Measurements from ENCODE around the gene BCR. TPM values are rescaled to one million over a fixed set of nuclear protein-coding genes. Genes with fewer than 3 reads are reported as not detected.

The BCR gene
- total RNA-seq, 2 donors from 2014 or later: 91.8 to 93.2 TPM

DNA sequence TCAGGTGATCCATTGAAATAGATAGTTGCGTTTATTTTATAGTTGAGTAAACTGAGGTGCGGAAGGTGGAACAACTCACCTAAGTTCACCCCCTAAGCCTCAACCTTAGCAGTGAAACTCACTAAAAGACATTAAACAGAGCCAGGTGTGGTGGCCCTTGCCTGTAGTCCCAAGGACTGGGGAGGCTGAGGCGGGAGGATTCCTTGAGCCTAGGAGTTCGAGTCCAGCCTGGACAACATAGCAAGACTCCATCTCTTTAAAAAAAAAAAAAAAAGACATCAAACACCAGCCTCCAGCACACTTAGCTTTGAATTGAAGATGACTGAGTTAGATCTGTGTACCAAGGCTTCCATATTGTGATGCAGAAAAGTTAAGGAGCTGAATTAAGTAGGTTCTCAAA is 35.9 kb upstream of the BCR start:
- no peak for DNase-seq
- H3K9me3 ChIP-seq (ENCODE audit: control insufficient read depth, low read length, poor library complexity, severe bottlenecking): no peaks in the 10 kb centered on the region
- peak overlapping the region; percentile 78 for H3K4me3 Mint-ChIP-seq
- H3K27ac Mint-ChIP-seq: peak overlapping the region; percentile 99
- no peak for ATAC-seq
- H3K27me3 Mint-ChIP-seq: no peaks in the 10 kb centered on the region
- H3K4me1 Mint-ChIP-seq: peaks cover 27% of the 10 kb centered on the region
- no peaks in the 10 kb centered on the region for H3K36me3 Mint-ChIP-seq (ENCODE audit: low read depth)

DNA sequence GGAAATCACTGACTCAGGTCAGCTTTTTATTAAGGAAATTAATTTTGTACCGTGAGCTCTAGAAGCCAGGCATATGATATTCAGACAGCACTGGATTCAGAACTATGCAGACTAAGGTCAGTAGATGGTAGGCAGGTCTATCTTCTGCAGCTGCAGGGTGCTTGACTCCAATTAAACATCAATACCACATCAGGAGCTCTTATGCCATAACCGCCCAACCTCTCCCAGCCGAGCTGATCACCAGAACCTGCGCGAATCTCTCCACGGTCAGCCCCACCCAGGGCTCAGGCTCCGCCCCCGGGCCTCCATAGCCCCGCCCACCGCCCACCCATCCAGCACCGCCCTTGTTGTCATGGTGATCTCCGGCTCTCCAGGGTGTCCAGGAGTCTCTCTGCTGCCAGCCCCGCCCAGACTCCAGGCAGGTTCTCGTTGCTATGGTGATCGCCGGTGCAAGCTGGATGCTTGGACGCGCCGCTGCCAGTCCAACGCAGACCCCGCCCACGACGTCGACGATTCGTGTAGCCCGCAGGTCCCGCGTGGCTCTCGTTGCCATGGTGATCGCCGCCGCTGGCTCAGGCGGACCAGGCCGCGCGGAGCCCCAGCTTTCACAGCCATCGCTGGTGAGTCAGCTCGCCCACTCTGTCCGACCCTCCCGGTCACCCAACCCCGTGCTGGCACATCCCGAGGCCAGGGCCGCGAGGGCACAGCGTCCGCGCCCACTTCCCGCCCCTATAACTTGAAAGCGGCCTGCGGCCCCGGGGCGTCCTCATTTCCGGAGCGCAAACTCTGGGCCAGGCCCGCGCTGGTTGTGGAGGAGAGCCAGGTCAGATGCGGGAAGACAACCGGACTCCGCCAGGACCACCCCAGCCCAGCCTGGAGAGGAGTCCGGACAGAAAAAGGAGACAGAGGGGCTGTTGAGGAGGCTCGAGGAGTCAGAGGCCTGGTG is 35.1 kb upstream of the BCR start, which contains the start of gene RAB36:
Gene RAB36, plus strand, starts transcription at position 546 of the 946 bp plus-strand sequence. CDS start 1,140 bp downstream, outside the sequence.
- ATAC-seq: peak; percentile 74
- peaks cover 32% of the 10 kb centered on the region for H3K4me1 Mint-ChIP-seq
- peak within 1 kb of the TSS; percentile 99 for H3K27ac Mint-ChIP-seq
- H3K4me3 Mint-ChIP-seq: peak within 1 kb of the TSS; percentile 78
- no peaks in the 10 kb centered on the region for H3K27me3 Mint-ChIP-seq
- H3K36me3 Mint-ChIP-seq (ENCODE audit: low read depth): no peaks in the 10 kb centered on the region
- peak; percentile 91 to 94 (median 93) for DNase-seq
- H3K9me3 ChIP-seq (ENCODE audit: control insufficient read depth, low read length, poor library complexity, severe bottlenecking): no peaks in the 10 kb centered on the region

DNA sequence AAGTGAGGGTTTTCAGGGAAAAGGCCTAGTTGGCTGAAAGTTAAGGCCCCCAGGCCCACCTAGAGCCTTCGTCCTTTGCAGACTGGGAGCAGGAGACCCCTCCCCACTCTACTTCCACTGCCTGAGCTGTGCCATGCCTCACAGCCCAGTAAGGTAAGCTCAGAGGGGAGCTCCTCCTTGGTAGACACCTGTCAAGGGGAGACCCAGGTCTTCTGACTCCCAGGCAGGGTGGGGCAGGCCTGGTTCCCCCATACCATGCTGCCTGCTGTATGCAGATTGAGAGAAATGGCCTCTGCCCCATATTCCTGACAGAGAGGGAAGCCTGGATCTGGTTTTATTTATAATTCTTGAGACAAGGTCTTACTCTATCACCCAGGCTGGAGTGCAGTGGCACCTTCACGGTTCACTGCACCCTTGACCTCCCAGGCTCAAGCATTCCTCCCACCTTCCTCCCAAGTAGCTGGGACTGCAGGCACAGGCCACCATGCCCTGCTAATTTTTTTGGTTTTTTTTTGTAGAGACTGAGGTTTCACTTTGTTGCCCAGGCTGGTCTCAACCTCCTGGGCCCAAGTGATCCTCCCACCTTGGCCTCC is 34.3 kb upstream of the BCR start:
- H3K4me1 Mint-ChIP-seq: peaks cover 37% of the 10 kb centered on the region
- H3K27me3 Mint-ChIP-seq: no peaks in the 10 kb centered on the region
- no peaks in the 10 kb centered on the region for H3K9me3 ChIP-seq (ENCODE audit: control insufficient read depth, low read length, poor library complexity, severe bottlenecking)
- H3K36me3 Mint-ChIP-seq (ENCODE audit: low read depth): no peaks in the 10 kb centered on the region
- ATAC-seq (no peak), DNase-seq (no peak)
- peak overlapping the region; percentile 99 for H3K27ac Mint-ChIP-seq
- H3K4me3 Mint-ChIP-seq: peak overlapping the region; percentile 78

DNA sequence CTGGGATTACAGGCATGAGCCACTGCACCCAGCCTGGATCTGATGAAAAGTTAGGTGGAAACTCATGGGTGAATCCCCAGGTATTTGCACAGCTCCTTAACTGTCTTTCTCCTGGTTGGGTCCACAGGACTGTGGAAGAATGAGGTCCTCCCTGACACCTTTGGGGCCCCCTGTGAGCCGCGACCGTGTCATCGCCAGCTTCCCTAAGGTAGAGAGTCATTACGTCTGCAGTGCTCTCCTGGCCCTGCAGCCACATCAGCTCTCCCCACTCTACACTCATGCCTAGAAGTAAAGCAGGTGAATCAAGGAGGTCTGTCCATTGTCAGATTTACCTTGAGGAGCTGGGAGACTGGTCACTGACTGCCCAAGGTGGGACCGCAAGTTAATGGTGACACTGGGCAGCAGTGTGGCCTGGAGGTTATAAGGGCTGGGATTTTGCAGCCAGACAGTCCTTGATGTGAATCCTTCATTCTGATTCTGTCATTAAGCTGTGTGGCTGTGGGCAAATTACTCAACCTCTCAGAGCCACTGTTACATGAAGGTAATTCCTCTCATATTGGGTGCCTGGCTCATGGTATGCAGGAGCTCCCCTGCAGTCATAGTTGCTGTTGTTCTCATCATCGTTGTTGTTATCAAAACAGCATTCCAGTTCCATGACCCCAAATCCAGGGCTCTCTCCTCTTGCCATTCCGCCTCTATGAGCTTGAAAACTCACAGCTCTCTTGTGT is 33.7 kb upstream of the BCR start:
- Mint-ChIP-seq H3K4me3 (no peak overlapping the region), H3K27ac (peak overlapping the region; percentile 99), H3K27me3 (no peaks in the 10 kb centered on the region), H3K36me3 (ENCODE audit: low read depth) (no peaks in the 10 kb centered on the region), H3K4me1 (peaks cover 36% of the 10 kb centered on the region)
- no peaks in the 10 kb centered on the region for H3K9me3 ChIP-seq (ENCODE audit: control insufficient read depth, low read length, poor library complexity, severe bottlenecking)
- no peak for ATAC-seq
- DNase-seq: no peak

DNA sequence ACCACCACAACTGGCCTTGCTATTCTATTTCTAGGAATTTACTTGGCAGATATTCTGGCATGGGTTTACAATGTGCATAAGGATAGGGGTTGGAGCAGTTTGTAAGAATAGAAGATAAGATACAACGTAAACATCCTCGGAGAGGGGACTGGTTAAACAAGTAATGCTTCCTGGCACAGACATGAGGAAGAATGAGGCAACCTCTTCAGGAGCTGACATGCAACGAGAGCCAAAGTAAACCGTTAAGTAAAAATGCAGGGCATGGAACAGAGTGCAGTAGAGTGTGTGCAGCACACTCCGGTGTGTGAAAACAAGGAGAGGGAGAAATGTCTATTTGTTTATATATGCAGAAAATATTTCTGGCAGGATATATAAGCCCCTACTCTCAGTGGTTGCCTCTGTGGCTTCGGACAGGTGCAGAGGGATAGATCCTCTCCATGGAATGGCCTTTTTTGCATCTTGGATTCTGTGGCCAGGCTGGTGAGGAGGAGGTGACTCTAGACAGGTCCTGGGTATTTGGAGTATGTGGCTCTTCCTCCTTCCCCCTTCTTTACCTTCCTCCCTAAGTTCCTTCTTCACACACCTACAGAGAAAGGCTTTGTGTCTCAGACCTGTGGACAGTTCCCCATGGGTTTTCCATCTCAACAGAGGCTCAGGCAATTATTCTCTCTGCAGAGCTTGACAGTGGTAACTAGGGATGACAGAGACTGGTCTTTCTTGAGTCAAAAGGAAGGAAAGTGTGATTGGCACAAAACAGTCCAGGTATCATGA is 32.5 kb upstream of the BCR start:
- ATAC-seq (no peak), DNase-seq (no peak)
- Mint-ChIP-seq H3K36me3 (ENCODE audit: low read depth) (no peaks in the 10 kb centered on the region), H3K4me1 (peaks cover 31% of the 10 kb centered on the region), H3K27me3 (no peaks in the 10 kb centered on the region), H3K4me3 (no peak overlapping the region), H3K27ac (peak overlapping the region; percentile 99)
- H3K9me3 ChIP-seq (ENCODE audit: control insufficient read depth, low read length, poor library complexity, severe bottlenecking): no peaks in the 10 kb centered on the region

DNA sequence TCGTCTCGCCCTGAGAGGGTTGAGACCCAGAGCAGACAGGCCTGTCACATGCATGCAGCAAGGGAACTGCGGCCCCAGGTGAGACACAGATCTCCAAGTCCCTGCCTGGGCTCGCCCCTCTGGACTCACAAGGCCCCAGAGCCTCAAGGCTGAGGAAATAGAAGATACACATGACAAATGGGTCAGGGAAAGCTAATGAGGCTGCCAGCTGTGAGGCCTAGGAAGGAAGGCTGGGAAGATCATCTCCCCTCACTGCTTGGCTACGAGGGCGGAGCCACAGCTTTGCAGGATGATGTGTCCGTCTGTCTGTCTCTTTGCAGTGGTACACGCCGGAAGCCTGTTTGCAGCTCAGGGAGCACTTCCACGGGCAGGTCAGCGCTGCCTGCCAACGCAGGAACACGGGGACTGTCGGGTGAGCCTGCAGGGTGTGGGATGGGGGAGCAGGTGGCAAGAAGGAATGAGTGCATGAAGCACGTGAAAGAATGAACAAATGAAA is 30.5 kb upstream of the BCR start:
- no peaks in the 10 kb centered on the region for H3K36me3 Mint-ChIP-seq (ENCODE audit: low read depth)
- peak overlapping the region; percentile 52 for H3K4me3 Mint-ChIP-seq
- ATAC-seq: no peak
- no peak for DNase-seq
- H3K4me1 Mint-ChIP-seq: peaks cover 30% of the 10 kb centered on the region
- H3K9me3 ChIP-seq (ENCODE audit: control insufficient read depth, low read length, poor library complexity, severe bottlenecking): no peaks in the 10 kb centered on the region
- H3K27me3 Mint-ChIP-seq: no peaks in the 10 kb centered on the region
- no peak overlapping the region for H3K27ac Mint-ChIP-seq

DNA sequence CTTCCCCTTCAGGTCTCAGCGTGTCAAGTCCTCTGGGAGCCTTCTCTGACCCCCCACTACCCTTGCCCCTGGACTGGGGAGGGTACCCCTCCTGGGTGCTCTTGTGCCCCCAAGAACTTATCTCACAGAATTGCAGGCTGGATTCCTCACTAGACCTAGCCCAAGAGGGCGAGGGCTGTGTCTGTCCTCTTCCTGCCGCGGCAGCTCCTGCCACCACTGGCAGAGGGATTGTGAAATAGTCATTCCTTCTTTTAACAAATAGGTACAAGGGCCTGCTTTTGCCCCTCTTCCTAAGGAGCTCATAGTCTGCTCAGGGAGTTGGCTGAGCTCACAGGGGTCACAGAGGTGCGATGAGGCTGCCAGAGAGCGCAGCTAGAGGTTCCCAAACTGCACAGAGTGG is 29.5 kb upstream of the BCR start:
- no peak for ATAC-seq
- DNase-seq: no peak
- Mint-ChIP-seq H3K27me3 (no peaks in the 10 kb centered on the region), H3K4me1 (peaks cover 25% of the 10 kb centered on the region), H3K4me3 (no peak overlapping the region), H3K36me3 (ENCODE audit: low read depth) (no peaks in the 10 kb centered on the region), H3K27ac (peak overlapping the region; percentile 74)
- no peaks in the 10 kb centered on the region for H3K9me3 ChIP-seq (ENCODE audit: control insufficient read depth, low read length, poor library complexity, severe bottlenecking)

DNA sequence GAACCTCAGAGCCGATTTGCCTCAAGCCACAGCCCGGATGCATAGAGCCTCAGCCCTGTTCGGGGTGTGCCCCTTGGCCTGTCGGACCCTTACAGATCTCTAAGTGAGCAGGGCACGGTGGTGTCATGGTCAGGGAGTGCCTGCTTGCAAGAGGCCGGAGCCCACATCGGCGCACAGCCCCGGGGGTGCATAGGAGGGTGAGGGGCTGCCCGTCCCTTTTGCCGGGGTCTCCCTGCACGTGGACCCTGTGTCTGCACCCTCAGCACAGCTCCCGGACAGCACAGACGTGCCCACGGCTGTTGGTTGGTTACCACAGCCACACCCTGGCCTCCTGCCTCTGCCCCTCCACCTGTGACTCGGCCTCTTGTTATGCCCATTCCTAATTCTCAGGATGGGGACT is 28.5 kb upstream of the BCR start:
- H3K9me3 ChIP-seq (ENCODE audit: control insufficient read depth, low read length, poor library complexity, severe bottlenecking): no peaks in the 10 kb centered on the region
- ATAC-seq (no peak), DNase-seq (no peak)
- H3K4me3 Mint-ChIP-seq: no peak overlapping the region
- peaks cover 25% of the 10 kb centered on the region for H3K4me1 Mint-ChIP-seq
- no peaks in the 10 kb centered on the region for H3K36me3 Mint-ChIP-seq (ENCODE audit: low read depth)
- H3K27me3 Mint-ChIP-seq: no peaks in the 10 kb centered on the region
- no peak overlapping the region for H3K27ac Mint-ChIP-seq

DNA sequence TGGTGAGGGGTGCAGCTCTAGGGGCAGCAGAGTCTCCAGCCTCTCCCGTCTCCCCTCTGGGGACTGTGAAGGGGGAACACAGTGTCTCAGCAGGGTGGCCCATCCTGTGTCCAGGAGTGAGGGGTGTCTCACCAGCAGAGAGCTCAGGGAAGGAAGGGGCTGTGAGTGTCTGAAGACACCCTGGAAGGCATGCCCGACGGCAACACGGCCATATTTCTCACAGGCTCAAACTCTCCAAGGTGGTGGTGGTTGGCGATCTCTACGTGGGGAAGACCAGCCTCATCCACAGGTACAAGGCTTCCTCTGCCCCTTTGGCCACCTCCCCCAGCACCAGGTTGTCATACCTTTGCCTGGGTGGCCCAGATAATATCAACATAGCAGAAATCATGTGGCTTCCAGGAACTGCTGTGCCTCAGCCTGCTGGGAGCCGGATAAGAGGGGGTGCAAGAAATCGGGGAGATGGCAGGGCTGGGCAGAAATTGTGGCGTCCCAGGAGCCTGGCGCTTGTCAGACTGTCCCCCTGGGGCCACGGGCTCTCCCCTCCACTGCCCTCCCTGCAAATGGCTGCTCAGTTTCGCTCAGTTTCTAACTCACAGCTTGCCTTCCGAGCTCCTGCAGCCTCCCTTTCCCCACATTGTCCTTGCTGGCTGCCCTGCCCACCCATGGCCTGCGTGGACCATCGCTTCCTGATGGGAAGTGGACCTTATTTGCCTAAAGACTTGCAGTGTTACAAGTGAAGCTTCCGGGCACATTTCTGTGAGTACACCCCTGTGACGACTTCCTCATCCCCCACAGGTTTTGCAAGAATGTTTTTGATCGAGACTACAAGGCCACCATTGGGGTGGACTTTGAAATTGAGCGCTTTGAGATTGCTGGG is 27.8 kb upstream of the BCR start:
- H3K4me1 Mint-ChIP-seq: peaks cover 25% of the 10 kb centered on the region
- H3K27me3 Mint-ChIP-seq: no peaks in the 10 kb centered on the region
- H3K9me3 ChIP-seq (ENCODE audit: control insufficient read depth, low read length, poor library complexity, severe bottlenecking): no peaks in the 10 kb centered on the region
- H3K27ac Mint-ChIP-seq: peak overlapping the region; percentile 88
- ATAC-seq (no peak), DNase-seq (no peak)
- H3K4me3 Mint-ChIP-seq: no peak overlapping the region
- H3K36me3 Mint-ChIP-seq (ENCODE audit: low read depth): no peaks in the 10 kb centered on the region

DNA sequence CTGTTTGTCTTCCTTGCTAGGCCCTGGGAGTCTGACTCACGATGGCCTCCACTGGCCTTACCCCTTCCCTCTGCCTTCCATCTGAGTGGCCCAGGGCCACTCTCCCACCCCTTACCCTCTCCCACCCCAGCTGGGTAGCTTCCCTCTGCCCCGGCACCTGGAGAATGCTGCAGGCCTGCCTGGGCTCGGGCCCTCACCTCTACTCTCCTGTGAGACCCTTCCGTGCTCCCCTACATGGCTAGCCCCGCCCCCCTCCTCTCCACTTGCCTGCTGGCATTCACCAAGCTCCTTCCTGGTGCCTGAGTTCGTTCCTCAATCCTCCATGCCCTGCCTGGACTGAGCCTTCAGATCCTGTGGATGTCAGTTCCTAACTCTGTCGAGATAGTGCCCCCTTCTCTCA is 26.3 kb upstream of the BCR start:
- H3K4me3 Mint-ChIP-seq: no peak overlapping the region

DNA sequence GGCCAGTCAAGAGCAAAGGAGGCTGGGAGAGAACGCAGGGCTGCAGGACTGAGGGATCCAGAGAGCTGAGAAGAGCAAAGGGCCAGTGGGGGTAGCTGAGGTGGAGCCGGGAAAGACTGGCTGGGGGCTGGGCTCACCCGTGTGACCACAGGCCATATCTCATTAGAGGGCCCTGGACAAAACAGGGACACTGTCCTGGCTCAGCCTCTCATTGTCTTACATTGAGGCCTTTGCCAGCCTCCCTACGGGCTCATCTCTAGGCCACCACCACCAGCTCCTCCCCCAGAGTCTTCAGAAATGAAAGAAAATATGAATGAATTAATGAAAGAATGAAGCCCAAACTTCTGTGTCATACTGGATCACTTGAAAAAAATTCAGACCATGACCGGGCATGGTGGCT is 25.8 kb upstream of the BCR start:
- H3K4me1 Mint-ChIP-seq: peaks cover 23% of the 10 kb centered on the region
- ATAC-seq (no peak), DNase-seq (no peak)
- H3K9me3 ChIP-seq (ENCODE audit: control insufficient read depth, low read length, poor library complexity, severe bottlenecking): no peaks in the 10 kb centered on the region
- H3K27me3 Mint-ChIP-seq: no peaks in the 10 kb centered on the region
- no peaks in the 10 kb centered on the region for H3K36me3 Mint-ChIP-seq (ENCODE audit: low read depth)
- H3K4me3 Mint-ChIP-seq: no peak overlapping the region
- peak overlapping the region; percentile 88 for H3K27ac Mint-ChIP-seq

More for the DNA sequence above, 26.3 kb upstream of the BCR start:
- Mint-ChIP-seq H3K27me3 (no peaks in the 10 kb centered on the region), H3K36me3 (ENCODE audit: low read depth) (no peaks in the 10 kb centered on the region), H3K27ac (peak overlapping the region; percentile 88), H3K4me1 (peaks cover 23% of the 10 kb centered on the region)
- ATAC-seq: no peak
- no peak for DNase-seq
- no peaks in the 10 kb centered on the region for H3K9me3 ChIP-seq (ENCODE audit: control insufficient read depth, low read length, poor library complexity, severe bottlenecking)

DNA sequence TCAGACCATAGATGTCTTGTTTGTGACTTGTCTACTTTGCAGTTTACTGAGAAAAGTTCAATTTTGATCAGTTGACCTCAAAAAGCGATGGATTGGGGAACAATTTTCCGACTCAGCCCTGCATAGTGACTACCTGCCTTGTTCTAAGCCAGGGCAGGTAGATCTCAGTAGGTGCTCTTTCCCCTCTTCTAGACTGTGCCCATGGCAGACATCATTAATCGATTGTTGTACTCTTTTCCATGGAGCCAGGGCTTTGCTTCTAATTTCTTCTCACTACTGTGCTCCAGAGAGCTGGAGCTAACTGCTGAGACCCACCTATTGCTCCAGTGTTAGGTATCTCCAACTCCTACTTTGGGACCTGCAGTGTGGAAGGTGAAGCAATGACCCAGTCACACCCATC is 25.2 kb upstream of the BCR start:
- no peaks in the 10 kb centered on the region for H3K9me3 ChIP-seq (ENCODE audit: control insufficient read depth, low read length, poor library complexity, severe bottlenecking)
- ATAC-seq (no peak), DNase-seq (no peak)
- no peak overlapping the region for H3K4me3 Mint-ChIP-seq
- no peaks in the 10 kb centered on the region for H3K36me3 Mint-ChIP-seq (ENCODE audit: low read depth)
- H3K27ac Mint-ChIP-seq: no peak overlapping the region
- peaks cover 17% of the 10 kb centered on the region for H3K4me1 Mint-ChIP-seq
- H3K27me3 Mint-ChIP-seq: no peaks in the 10 kb centered on the region

All from T-helper 17 cell (primary cell).